Measurements from ENCODE around the gene FLNB. TPM values are rescaled to one million over a fixed set of nuclear protein-coding genes. Genes with fewer than 3 reads are reported as not detected.

The FLNB gene
- total and polyA plus RNA-seq, 2 of the 13 experiments (the other 11 are each of a cell fraction or from before 2014, with no cell fraction given): 106 to 130 TPM

DNA sequence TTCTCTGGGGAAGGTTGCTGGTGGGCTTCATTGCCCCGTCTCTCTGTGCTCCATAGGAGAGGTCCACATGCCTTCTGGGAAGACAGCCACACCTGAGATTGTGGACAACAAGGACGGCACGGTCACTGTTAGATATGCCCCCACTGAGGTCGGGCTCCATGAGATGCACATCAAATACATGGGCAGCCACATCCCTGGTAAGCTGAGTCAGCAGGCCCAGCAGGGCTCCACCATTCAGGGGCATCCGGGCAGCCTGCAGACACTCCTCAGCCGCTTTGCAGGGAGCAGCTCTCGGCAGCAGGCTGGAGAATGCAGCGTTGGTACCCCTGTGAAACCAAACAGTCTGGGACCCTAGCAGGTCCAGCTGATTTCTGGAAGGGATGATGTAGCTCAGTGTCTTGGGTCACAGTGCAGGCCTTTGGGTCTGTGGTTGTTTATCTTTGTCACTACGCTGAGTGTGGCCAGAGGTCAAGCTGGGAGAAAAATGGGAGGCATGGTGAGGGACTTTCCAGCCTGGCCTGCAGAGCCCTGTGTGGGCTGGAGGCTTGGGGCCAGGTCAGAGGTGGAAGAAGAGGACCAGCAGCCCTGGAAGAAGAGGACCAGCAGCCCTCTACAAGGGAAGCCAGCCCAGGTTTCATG, 135.3 kb downstream of the FLNB start (continued):
- 0 out of 2 replicates have a peak, but pooled peaks have one; percentile 30 for TF ChIP-seq HDAC1 (CRISPR knock-in tag; IDR thresholded peaks at IDR 0.05)
- TF ChIP-seq FOXO1 (CRISPR knock-in tag; IDR thresholded peaks at IDR 0.05): peak; percentile 57; the same call in 1 of the 2 replicates
- TF ChIP-seq, protein P1, sequence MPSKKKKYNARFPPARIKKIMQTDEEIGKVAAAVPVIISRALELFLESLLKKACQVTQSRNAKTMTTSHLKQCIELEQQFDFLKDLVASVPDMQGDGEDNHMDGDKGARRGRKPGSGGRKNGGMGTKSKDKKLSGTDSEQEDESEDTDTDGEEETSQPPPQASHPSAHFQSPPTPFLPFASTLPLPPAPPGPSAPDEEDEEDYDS (CRISPR knock-in tag; IDR thresholded peaks at IDR 0.05): no peak
- peak; percentile 55; the same call in 1 of the 2 replicates for TF ChIP-seq MED1 (CRISPR knock-in tag; IDR thresholded peaks at IDR 0.05)
- TF ChIP-seq, protein P2, sequence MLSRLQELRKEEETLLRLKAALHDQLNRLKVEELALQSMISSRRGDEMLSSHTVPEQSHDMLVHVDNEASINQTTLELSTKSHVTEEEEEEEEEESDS (CRISPR knock-in tag; IDR thresholded peaks at IDR 0.05; ENCODE audit: borderline replicate concordance): no peak
- peak; percentile 82 for TF ChIP-seq RARA (CRISPR knock-in tag; IDR thresholded peaks at IDR 0.05)
- peak; percentile 57; the same call in 1 of the 2 replicates for TF ChIP-seq NR2C2 (CRISPR knock-in tag; IDR thresholded peaks at IDR 0.05; ENCODE audit: borderline replicate concordance)
- TF ChIP-seq, protein P3, sequence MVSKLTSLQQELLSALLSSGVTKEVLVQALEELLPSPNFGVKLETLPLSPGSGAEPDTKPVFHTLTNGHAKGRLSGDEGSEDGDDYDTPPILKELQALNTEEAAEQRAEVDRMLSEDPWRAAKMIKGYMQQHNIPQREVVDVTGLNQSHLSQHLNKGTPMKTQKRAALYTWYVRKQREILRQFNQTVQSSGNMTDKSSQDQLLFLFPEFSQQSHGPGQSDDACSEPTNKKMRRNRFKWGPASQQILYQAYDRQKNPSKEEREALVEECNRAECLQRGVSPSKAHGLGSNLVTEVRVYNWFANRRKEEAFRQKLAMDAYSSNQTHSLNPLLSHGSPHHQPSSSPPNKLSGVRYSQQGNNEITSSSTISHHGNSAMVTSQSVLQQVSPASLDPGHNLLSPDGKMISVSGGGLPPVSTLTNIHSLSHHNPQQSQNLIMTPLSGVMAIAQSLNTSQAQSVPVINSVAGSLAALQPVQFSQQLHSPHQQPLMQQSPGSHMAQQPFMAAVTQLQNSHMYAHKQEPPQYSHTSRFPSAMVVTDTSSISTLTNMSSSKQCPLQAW (CRISPR knock-in tag; IDR thresholded peaks at IDR 0.05): peak; percentile 69
- TF ChIP-seq, protein P4, sequence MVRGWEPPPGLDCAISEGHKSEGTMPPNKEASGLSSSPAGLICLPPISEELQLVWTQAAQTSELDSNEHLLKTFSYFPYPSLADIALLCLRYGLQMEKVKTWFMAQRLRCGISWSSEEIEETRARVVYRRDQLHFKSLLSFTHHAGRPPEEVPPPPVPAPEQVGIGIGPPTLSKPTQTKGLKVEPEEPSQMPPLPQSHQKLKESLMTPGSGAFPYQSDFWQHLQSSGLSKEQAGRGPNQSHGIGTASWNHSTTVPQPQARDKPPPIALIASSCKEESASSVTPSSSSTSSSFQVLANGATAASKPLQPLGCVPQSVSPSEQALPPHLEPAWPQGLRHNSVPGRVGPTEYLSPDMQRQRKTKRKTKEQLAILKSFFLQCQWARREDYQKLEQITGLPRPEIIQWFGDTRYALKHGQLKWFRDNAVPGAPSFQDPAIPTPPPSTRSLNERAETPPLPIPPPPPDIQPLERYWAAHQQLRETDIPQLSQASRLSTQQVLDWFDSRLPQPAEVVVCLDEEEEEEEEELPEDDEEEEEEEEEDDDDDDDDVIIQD (CRISPR knock-in tag; IDR thresholded peaks at IDR 0.05; ENCODE audit: low read depth): 0 out of 2 replicates have a peak, but pooled peaks have one; percentile 35
- TF ChIP-seq, protein P5, sequence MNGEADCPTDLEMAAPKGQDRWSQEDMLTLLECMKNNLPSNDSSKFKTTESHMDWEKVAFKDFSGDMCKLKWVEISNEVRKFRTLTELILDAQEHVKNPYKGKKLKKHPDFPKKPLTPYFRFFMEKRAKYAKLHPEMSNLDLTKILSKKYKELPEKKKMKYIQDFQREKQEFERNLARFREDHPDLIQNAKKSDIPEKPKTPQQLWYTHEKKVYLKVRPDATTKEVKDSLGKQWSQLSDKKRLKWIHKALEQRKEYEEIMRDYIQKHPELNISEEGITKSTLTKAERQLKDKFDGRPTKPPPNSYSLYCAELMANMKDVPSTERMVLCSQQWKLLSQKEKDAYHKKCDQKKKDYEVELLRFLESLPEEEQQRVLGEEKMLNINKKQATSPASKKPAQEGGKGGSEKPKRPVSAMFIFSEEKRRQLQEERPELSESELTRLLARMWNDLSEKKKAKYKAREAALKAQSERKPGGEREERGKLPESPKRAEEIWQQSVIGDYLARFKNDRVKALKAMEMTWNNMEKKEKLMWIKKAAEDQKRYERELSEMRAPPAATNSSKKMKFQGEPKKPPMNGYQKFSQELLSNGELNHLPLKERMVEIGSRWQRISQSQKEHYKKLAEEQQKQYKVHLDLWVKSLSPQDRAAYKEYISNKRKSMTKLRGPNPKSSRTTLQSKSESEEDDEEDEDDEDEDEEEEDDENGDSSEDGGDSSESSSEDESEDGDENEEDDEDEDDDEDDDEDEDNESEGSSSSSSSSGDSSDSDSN (CRISPR knock-in tag; IDR thresholded peaks at IDR 0.05): peak; percentile 41; the same call in 1 of the 2 replicates
- TF ChIP-seq MAFK (conservative IDR thresholded peaks at IDR 0.05 in 1 of 2, IDR thresholded peaks at IDR 0.05 in 1 of 2; ENCODE audit: low read length in 2 of 2): peak; percentile 17 to 61; a peak in 2 of 4 replicates
- TF ChIP-seq SOX6 (IDR thresholded peaks at IDR 0.05): no peak
- peak; percentile 53; the same call in 1 of the 2 replicates for TF ChIP-seq SOX6 (CRISPR knock-in tag; IDR thresholded peaks at IDR 0.05)
- 0 out of 2 replicates have a peak, but pooled peaks have one; percentile 79 for TF ChIP-seq MTA1 (CRISPR knock-in tag; IDR thresholded peaks at IDR 0.05; ENCODE audit: borderline replicate concordance)
- TF ChIP-seq, protein P6, sequence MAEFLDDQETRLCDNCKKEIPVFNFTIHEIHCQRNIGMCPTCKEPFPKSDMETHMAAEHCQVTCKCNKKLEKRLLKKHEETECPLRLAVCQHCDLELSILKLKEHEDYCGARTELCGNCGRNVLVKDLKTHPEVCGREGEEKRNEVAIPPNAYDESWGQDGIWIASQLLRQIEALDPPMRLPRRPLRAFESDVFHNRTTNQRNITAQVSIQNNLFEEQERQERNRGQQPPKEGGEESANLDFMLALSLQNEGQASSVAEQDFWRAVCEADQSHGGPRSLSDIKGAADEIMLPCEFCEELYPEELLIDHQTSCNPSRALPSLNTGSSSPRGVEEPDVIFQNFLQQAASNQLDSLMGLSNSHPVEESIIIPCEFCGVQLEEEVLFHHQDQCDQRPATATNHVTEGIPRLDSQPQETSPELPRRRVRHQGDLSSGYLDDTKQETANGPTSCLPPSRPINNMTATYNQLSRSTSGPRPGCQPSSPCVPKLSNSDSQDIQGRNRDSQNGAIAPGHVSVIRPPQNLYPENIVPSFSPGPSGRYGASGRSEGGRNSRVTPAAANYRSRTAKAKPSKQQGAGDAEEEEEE (CRISPR knock-in tag; IDR thresholded peaks at IDR 0.05; ENCODE audit: borderline replicate concordance): no peak
- TF ChIP-seq, protein P7, sequence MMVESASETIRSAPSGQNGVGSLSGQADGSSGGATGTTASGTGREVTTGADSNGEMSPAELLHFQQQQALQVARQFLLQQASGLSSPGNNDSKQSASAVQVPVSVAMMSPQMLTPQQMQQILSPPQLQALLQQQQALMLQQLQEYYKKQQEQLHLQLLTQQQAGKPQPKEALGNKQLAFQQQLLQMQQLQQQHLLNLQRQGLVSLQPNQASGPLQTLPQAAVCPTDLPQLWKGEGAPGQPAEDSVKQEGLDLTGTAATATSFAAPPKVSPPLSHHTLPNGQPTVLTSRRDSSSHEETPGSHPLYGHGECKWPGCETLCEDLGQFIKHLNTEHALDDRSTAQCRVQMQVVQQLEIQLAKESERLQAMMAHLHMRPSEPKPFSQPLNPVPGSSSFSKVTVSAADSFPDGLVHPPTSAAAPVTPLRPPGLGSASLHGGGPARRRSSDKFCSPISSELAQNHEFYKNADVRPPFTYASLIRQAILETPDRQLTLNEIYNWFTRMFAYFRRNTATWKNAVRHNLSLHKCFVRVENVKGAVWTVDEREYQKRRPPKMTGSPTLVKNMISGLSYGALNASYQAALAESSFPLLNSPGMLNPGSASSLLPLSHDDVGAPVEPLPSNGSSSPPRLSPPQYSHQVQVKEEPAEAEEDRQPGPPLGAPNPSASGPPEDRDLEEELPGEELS (CRISPR knock-in tag; IDR thresholded peaks at IDR 0.05): peak; percentile 53; the same call in 1 of the 2 replicates
- TF ChIP-seq ZBTB7B (CRISPR knock-in tag; IDR thresholded peaks at IDR 0.05): 0 out of 2 replicates have a peak, but pooled peaks have one; percentile 25
- no peak for TF ChIP-seq PTBP1 (IDR thresholded peaks at IDR 0.05; ENCODE audit: low read depth, low read length, poor library complexity, severe bottlenecking)
